SIG-M5 treated with dmso at 0.1 percent for 504 hours (cell line): ENCODE results near the gene SURF2.

ENCODE experiments used
- DNase-seq: peaks from one replicate; lab custom pipeline; 2025; ENCODE audit not compliant: unreplicated experiment; lab: John Stamatoyannopoulos, UW

Gene SURF2

GRCh38 chr9:133353548-133353947, 2.8 kb upstream of the SURF2 start:
- no peak for DNase-seq

DNA sequence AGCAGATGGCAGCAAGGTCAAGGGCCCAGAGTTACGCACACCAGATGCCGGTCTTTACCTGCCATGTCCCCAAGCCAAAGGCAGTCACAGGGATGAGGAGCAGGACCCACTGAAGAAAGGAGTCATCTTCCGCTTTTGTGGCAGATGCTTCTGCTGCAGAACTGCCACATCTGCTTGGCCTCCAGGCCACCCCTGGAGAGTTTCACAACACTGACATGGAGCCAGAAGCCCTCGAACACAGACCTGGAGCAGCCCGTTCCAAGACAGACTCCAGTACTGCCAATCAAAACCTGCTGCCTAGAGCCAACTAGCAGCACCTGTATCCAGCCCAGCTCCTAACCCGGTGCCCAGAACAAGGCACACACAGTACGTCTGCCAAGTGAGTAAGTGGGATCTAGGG, 1.6 kb upstream of the SURF2 start:
- peak; percentile 87 for DNase-seq

- no peak for DNase-seq
Observed at GRCh38 chr9:133355881-133356357, 431 bp upstream of the SURF2 start.

DNA sequence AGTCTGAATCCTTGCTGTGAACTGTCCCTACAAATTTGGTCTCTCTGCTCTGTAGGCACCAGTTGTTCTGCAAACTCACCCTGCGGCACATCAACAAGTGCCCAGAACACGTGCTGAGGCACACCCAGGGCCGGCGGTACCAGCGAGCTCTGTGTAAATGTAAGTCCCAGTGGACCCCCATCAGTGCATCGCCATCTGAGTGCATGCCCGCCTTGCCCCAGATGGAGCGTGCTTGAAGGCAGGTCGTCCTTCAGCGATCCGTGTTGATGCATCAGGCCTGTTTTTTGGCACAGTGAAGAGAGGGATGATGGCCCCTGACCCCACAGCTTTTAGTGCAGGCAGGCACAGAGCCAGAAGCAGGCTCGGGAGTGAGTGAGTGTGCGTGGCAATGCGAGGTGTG, 1.3 kb downstream of the SURF2 start:
- DNase-seq, result no peak

DNA sequence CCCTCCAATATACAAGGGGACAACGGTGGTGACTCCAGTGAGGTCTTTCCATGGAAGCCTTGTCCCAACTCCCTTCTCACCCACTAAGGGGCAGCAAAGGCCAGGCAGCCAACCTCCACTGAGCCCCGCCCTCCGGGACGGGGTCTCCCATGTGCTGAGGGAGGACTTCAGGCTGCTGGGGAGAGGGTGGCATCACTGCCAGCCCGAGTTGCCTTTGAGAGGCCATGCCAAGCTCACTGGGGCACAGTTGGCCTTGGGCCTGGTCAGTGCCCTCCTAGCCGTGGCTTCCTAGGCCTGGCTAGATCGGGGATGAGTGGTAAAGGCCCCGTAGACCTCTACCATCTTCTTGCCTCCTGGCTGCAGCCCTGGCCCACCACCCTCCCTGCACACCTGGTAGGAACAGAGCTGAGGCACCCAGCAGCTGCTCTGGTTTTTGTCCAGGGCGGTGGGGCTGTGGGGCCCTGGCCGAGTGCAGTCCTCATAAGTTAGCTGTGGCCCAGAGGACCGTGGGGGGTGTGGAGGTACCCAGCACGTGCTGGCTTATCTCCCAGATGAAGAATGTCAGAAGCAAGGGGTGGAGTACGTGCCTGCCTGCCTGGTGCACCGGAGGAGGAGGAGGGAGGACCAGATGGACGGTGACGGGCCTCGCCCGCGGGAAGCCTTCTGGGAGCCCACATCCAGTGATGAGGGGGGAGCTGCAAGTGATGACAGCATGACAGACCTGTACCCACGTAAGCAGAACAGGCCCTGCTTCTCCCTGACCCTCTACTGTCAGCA, 3.2 kb downstream of the SURF2 start:
- no peak for DNase-seq

GRCh38 chr9:133360400-133361393, 4.3 kb downstream of the SURF2 start:
- DNase-seq, result no peak

- no peak for DNase-seq
Observed at GRCh38 chr9:133361507-133362092, 5.2 kb downstream of the SURF2 start.

GRCh38 chr9:133362359-133363044, 6.2 kb downstream of the SURF2 start:
- DNase-seq, result no peak

DNA sequence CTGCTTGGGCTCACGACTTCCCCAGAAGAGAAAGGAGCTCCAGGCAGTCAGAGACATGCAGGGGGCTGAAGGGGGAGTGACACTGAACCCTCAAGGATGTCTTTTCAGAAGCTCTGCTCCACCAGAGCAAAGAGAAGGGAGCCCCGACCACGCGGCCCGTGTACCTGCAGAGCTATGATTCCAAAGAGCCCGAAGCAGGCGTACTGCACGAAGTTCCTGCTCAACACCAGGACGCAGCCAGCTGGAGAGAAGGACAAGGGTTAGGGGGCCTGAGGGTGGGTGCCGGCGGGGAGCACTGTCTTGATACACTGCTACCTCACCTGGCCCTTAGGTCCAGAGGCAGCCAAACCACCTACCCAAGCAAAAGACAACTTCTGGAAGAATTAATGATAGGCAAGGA, 10.1 kb downstream of the SURF2 start:
- no peak for DNase-seq

DNA sequence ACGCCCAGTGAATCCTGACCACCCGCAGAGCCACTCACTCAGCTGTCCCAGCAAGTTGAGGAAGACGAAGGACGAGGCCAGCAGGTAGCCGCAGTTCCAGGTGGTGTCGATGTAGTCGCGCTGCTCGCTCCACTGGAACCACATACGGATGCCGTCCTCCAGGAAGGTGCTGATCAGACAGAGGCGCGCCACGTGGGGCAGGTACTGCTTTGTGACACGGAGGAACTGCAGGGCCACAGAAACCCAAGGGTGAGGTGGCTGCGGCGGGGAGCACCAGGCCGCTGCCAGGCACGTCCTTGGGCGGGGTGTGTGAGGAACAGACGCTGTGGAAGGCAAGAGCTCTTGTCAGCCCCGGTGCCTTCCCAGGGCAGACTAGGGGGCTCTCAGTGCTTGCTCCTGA, 10.9 kb downstream of the SURF2 start:
- DNase-seq, result no peak

DNA sequence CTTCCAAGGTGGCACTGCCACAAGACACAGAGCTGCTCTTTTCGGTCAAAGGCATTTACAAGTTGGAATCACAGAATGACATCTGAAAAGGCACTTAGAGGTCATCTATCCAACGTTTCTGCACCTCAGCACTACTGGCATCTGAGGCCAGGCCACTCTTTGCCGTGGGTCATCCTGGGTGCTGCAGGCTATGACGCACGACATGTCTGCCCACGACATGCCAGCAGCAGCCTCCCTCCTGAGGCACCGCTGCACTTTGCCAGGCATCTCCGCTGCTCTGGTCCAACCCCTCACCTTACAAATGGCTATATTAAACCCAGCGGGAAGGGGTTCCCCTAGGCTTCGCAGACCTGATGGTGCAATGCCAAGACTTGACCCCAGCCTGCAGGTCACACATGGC, 11.4 kb downstream of the SURF2 start:
- no peak for DNase-seq

DNA sequence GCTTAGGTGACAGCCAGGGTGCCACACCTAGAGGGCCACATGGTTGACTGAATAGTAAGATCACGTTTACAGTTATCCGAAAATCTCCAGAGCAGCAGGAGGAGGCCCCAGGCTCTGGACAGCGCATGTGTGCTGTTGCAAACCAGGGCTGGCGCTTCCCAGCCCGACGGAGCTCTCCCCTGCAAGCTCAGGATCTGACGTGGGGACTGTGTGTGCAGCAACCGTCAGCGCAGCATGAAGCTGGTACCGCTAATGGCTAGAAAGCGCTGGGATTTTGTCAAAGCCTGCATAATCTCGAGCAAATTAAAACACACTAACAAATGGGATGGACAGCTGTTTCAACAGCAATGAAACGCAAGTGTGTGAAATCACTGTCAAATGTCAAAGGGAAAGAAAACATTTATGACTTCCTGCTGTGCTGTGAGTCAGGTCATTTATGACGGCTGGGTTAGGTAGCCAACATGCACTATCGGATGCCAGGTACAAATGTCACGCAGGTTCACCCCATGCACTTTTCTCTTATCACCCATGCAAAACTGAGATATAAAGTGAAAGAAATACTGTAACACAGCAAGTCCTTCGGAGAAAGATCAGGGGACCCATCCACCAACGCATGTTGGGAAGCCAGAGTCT, 12.0 kb downstream of the SURF2 start:
- no peak for DNase-seq

DNA sequence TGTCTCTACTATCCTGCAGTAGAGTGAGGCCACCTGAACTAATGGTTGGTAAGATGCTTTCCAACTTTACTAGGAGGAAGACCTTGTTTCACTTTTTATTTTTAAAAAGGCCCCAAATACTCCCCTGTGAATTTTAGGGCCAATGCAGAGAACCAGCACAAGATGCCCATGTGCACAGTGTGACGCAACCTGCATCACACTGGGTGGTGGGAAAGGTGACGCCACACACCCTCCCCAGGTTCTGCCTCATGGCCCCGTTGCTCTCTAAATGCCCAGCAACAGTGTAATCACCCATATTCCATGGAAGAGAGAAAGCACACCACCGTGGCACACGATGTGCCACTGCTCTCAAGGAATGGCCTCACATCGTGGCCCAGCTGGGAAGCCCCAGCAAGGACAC, 13.1 kb downstream of the SURF2 start:
- no peak for DNase-seq

- no peak for DNase-seq
Observed at GRCh38 chr9:133369933-133370332, 13.6 kb downstream of the SURF2 start.

DNA sequence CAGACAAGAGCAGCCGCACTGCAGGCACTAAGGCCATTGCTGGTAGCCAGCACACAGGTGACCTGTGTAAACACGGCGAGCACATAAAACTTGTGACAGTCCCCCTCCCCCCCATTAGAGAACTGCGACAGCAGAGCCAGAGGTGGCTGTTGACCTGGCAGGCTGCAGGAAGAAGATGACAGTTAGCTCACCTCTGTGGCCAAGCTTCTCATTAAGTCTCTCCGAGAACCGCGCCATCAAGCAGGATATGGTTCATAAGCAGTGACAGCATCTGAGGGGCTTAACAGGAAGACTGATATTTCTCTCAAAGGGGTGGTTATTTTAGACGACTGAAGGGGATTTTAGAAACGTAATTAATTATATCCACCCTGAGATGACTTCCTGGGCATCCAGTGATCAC, 14.3 kb downstream of the SURF2 start:
- DNase-seq, result no peak

DNA sequence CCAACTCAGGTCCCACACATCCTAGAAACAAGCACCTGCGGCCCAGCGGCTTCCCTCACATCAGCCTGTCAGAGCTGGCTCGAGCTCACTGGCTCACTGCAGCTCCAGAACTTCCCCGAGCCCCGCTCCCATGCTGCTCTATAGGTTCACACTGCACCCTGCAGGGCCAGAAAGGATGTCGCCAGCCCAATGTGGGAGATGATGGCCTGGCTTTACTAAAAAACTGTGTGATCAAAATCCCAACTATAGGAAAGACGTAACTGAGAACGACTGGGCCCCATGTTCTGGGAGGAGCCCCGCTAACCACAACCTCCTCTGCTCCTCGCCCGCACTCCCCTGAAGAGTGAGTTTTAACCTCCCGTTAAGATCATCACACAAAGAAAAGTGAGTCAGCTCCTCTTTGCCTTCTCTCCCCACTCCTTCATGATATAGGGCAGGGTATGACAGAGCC, 14.9 kb downstream of the SURF2 start:
- peak; percentile 30 for DNase-seq

- no peak for DNase-seq
Observed at GRCh38 chr9:133372144-133372543, 15.8 kb downstream of the SURF2 start.

- DNase-seq, result peak; percentile 83
Observed at GRCh38 chr9:133374612-133375115, 18.3 kb downstream of the SURF2 start.

- DNase-seq, result peak; percentile 54
Observed at GRCh38 chr9:133375116-133375723, 18.9 kb downstream of the SURF2 start.
